ENCODE results near the gene SEMA6D.

SEMA6D gene

DNA sequence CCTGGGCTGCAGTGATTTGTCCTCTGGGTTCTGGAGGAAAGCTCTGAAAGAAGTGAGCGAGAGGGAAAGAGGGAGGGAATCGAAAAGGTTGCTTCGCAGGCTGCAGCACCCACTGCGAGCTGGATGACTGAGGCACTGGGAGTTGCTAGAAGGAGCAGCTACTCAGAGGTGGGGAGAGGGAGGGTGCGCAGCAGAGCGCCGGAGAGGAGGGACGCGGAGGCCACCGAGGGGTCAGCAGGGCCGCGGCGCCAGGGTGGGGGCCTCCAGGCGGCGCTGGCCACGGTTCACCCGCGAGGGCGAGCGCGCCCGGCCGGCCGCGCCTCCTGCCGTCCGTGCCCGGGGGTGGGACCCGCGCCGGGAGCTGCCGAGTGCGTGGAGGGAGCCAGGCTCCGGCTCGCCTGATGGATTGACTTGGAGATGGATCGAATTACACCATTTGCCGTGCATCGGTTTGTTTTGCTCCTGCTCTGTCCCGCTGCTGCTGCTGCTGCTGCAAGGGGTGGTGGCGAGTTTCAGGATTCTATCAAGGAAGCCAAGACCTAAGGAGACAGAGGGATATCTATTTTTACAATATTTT lies at the start of gene SEMA6D:
SEMA6D (plus strand) TSS at position 470 of the 577 bp plus-strand sequence. CDS start 42,294 bp downstream, outside the sequence.
- DNase-seq (ENCODE audit: low read depth in 4 of 4, low spot score in 1 of 4): no peak

- no peak for DNase-seq (ENCODE audit: low read depth in 4 of 4, low spot score in 1 of 4)
Measured at GRCh38 chr15:47669221-47669620, 48.1 kb upstream of the SEMA6D start.

- DNase-seq (ENCODE audit: low read depth in 4 of 4, low spot score in 1 of 4): no peak
Measured at GRCh38 chr15:47670365-47670764, 46.9 kb upstream of the SEMA6D start.

DNA sequence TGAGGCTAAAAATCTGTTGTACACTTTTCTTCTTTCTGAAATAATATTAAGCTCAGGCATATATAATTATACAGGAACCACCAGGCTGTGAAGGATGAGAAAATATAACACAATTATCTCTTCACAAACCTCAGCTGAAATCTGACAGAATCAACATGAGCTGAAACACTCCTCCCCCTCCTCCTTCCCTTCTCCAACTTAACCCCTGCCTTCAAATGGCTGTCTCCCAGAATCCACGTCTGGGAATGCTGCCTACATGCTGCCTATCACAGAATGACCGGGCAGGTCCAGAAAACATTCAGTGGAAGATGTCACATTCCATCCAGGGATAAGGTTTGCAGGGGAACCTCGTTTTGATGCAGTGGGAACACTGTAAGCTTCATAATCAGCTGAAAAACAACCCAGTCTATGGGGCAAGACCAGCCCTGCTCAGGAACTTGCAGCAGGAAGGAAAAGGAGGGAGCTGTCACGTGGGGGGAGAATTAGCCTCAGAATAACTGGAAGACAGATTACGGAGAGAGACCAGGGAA lies 44.0 kb upstream of the SEMA6D start:
- DNase-seq (ENCODE audit: low read depth in 4 of 4, low spot score in 1 of 4): no peak

- no peak for DNase-seq (ENCODE audit: low read depth in 4 of 4, low spot score in 1 of 4)
Measured at GRCh38 chr15:47674586-47675232, 42.6 kb upstream of the SEMA6D start.

GRCh38 chr15:47675735-47676134 lies 41.6 kb upstream of the SEMA6D start:
- no peak for DNase-seq (ENCODE audit: low read depth in 4 of 4, low spot score in 1 of 4)

- no peak for DNase-seq (ENCODE audit: low read depth in 4 of 4, low spot score in 1 of 4)
Measured at GRCh38 chr15:47678040-47678439, 39.3 kb upstream of the SEMA6D start.

DNA sequence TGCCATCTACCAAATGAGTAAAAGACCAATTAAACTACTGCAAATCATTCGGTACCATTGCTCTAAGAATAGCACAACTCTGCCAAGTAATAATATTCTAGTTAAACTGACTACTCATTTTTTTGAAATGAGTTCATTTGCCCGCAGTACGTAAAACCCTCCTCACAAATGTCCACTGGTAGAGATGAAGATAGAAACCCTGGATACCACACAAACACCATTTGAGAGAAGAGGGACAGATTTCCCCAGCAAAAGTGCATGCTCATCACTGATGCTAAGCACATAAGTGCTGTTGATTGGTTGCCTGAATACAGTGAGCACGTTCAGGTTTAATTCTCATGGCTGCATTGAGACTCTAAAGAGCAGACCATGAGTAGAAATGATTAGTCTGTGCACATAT lies 34.6 kb upstream of the SEMA6D start:
- no peak for DNase-seq (ENCODE audit: low read depth in 4 of 4, low spot score in 1 of 4)

GRCh38 chr15:47685141-47685870 lies 32.0 kb upstream of the SEMA6D start:
- DNase-seq (ENCODE audit: low read depth in 4 of 4, low spot score in 1 of 4): no peak

GRCh38 chr15:47688573-47689086 lies 28.7 kb upstream of the SEMA6D start:
- DNase-seq (ENCODE audit: low read depth in 4 of 4, low spot score in 1 of 4): no peak

DNA sequence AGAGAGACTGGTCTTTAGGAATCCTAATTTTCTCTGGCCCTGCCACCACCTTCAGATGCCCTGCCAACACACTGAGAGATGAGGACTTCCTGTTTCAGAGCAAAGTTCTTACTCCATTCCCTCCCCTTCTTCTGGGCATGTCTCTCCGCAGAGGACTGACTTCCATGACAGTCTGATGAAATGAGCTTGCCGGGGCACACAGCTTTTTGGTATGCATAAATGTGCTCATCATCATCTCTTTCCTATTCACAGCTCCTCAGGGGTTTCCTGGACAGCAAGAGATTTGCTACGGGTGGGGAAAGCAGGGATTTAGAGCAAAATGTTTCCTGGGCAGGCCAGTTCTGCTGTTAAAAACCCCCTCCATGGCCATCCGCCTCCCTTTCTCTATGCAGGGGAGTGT lies 27.6 kb upstream of the SEMA6D start:
- no peak for DNase-seq (ENCODE audit: low read depth in 4 of 4, low spot score in 1 of 4)

GRCh38 chr15:47691882-47692281 lies 25.4 kb upstream of the SEMA6D start:
- DNase-seq (ENCODE audit: low read depth in 4 of 4, low spot score in 1 of 4): no peak

DNA sequence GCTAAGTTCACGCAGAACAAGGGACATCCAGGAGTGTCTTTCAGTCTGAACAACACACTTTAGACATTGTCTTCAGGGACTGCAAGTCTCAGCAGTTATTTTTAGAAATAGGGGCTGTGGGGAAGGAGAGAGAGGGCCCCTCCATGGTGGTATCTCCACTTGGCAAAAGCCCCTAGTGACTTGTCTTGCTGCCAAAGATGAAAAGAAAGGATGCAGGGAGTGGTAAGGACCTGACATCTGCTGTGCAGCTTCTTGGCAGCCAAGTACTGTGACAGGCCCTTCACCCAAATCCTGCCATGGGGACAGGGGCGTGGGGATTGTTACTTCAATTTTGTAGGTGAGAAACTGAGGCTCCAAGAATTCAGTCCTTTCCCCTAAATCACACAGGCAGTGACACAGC lies 21.0 kb upstream of the SEMA6D start:
- no peak for DNase-seq (ENCODE audit: low read depth in 4 of 4, low spot score in 1 of 4)

DNA sequence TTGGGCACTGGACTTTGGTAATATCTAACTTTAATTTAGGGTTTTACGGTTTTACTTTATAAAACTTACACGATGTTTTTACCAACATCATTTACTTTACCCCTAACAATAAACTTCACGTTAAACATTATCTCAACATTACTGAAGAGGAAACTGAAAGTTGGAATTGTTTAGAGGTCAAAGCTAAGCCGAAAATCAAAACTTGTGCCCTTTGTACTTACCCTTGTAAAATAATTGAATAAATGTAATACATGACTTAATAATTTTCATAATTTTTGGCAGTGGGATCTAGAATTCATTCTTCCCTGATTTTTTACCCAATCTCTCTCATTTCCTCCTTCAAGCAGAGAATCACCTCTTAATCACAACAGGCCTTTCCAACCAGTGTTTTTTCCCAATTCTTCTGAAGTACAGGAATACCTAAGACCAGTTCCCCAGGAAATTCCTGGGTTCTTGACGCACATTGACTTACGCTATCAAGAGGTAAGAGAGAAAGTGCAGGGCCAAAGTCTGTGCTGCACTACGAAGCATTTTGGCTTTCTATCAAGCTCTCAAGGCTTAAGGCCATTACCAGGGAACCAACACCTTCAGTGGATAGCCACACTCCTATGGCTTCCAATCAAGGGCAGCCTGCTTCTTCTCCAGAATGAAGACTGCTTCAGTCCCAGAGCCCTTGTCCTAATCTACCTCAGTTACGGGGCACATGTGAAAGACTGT lies 11.9 kb upstream of the SEMA6D start:
- DNase-seq (ENCODE audit: low read depth in 4 of 4, low spot score in 1 of 4): no peak

GRCh38 chr15:47707391-47707790 lies 9.9 kb upstream of the SEMA6D start:
- DNase-seq (ENCODE audit: low read depth in 4 of 4, low spot score in 1 of 4): no peak

DNA sequence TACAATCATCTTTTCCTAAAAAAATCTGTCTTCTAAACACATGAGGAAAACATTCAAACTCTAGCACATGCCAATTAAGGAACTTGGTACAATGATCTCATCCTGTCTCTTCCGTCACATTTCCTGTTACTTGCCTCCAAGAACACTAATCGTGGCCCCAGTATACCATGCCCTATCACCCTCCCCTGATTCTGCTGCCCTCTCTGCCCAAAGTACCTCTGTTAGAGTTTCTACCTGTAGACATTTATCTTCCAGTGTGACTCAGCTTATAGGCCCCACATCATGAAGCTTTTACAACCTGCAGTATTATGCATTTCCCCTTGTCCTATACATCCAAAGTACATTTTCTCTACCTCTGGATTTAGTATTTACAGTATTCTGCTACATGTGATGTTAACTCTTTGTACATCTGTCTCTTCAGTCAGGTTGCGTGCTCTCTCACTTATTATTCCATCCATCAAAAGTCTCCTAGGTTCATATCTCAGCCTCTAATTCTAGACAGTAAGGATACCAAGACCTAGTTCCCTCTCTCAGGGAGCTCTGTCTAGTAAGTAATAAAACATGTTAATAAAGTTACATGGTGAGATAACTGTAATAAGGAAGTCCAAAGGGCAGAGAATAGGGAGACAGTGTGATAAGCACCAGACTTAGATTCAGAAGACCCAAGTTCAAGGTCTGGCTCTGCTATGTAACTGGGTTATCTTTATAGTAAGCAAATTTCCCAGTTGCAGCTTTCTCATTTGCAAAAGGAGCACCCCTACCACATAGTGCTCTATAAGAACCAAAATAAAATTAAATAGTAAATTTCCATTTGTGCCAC lies 8.9 kb upstream of the SEMA6D start:
- DNase-seq (ENCODE audit: low read depth in 4 of 4, low spot score in 1 of 4): no peak

- no peak for DNase-seq (ENCODE audit: low read depth in 4 of 4, low spot score in 1 of 4)
Measured at GRCh38 chr15:47711655-47712054, 5.7 kb upstream of the SEMA6D start.

GRCh38 chr15:47715402-47715801 lies 1.9 kb upstream of the SEMA6D start:
- DNase-seq (ENCODE audit: low read depth in 4 of 4, low spot score in 1 of 4): no peak

- DNase-seq (ENCODE audit: low read depth in 4 of 4, low spot score in 1 of 4): no peak
Measured at GRCh38 chr15:47715856-47716445, 1.4 kb upstream of the SEMA6D start.

GRCh38 chr15:47716516-47716915 lies 789 bp upstream of the SEMA6D start:
- no peak for DNase-seq (ENCODE audit: low read depth in 4 of 4, low spot score in 1 of 4)

All from stimulated activated CD4-positive, alpha-beta T cell treated with anti-CD3 and anti-CD28 coated beads, Interleukin-1b, Interleukin-23, amount 100 ng/mL, for 24 hours (primary cell).